Stimulated activated CD8-positive, alpha-beta memory T cell treated with anti-CD3 and anti-CD28 coated beads, Interleukin-15, amount 100 ng/mL, for 4 hours (primary cell): ENCODE data around the gene LARP6.
"Not testable (repeated sequence)": the region's sequence is repeated elsewhere in the genome, so short reads cannot be mapped to it uniquely, and the experiment has no call there.

Source experiments
- DNase-seq, 2 donors: peaks; one replicate each; pipeline ENCODE4 v3.0.0-alpha.2; 2020; ENCODE audit warnings: low read depth in 2 of 2

Gene LARP6

GRCh38 chr15:70830615-70831014 is 23.3 kb downstream of the LARP6 start:
- no peak for DNase-seq

- no peak for DNase-seq
Observed at GRCh38 chr15:70829371-70830166, 24.4 kb downstream of the LARP6 start.

GRCh38 chr15:70827721-70828120 is 26.2 kb downstream of the LARP6 start:
- DNase-seq: no peak

DNA sequence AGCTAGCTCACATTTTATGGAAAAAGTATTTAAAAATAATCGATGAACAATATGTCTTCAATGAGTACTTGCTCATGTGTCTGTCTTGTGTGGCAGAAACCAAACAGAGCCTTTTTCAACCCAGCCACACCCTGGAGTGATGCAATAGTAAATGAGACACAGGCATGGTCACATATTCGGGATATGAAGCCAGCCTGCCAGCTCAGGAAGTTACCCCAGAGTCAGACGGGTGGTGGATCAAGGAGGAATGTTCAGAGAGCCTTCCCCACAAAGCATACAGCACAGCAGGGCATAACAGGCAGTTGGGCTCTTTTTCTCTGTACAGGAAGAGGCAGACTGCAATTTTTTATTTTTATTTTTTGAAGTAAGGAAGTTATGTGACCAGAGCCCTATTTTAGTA is 27.3 kb downstream of the LARP6 start:
- no peak for DNase-seq

DNA sequence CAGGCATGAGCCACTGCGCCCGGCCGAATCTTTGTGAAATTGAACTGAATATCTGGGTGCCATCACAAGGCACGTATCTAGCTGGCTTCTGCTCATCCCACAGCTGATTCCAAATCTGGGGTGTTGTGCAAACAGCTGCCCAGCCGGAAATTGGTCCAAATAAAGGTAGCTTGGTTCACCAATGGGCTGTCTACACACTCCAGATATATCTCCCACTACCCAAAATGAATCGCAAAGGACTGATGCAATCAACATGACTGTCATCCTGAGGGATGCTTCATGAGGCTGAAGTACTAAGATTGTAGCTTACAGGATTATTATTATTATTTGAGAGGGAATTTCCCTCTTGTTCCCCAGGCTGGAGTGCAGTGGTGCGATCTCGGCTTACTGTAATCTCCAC is 28.1 kb downstream of the LARP6 start:
- DNase-seq: no peak

- no peak for DNase-seq
Observed at GRCh38 chr15:70823196-70823595, 30.8 kb downstream of the LARP6 start.

GRCh38 chr15:70820214-70820613 is 33.7 kb downstream of the LARP6 start:
- no peak for DNase-seq

DNA sequence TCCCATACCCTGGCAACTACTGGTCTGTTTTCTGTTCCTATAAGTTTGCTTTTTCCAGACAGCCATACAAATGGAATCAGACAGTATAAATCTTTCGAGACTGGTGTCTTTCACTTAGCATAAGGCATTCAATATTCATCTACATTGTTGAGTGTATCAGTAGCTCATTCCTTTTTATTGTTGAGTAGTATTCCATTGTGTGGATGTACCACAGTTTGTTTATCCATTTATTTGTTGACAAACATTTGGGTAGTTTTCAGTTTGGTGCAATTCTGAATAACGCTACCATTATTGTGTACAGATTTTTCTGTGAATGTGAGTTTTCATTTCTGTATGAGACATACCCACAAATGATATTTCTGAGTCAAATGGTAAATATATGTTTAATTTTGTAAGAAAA is 35.4 kb downstream of the LARP6 start:
- DNase-seq: no peak

DNA sequence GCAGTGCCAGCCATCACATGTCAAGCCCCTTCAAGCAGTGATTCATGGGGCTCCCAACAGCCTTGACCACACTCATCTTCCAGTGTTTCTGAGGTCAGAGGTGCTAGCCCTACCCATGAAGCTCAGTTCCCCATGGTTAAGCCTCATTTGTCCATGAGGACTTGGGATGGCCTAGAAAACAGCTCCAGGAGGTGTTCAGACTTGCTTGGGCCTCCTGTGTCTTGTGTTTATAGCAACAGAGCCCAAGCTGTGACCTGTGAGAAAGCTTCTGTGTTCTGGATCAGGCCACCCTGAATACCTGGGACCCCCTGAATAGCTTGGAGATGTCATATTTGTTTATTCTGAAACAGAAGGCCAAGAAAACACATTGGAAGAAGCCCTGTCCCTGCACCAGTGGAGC is 36.7 kb downstream of the LARP6 start:
- DNase-seq: no peak

GRCh38 chr15:70815604-70816003 is 38.4 kb downstream of the LARP6 start:
- no peak for DNase-seq

- not testable (repeated sequence) for DNase-seq
Observed at GRCh38 chr15:70815011-70815410, 38.9 kb downstream of the LARP6 start.

- DNase-seq: no peak
Observed at GRCh38 chr15:70812827-70813364, 41.1 kb downstream of the LARP6 start.

DNA sequence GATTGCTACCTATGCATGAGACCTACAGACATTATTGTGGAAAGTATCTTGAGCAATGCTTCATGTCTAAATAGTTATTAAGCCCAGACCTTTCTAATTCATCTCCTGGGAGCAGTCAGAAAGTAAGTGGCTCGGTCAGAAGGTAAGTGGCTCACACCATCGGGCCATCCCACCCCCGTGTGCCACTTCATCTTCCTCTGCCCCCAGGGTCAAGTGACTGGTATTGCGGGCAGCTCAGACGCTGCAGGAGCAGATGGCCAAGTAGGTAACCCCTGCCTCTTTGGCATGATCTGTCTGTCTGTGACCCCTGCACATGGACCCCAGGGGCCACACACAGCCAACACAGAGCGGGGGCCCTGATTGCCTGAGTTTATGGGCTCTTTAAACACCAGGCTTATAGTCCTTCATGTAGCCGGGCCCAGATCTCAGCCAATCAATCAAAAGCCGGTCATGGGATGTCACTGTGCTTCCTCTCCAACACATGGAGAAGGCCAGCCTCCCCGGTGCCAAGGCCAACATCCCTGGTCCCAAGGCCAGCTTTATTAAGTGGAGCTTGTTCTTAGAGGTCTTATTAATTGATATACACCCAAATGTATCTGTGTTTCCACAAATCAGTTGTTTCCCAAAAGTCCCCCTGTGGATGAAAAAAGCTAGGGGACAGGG is 42.9 kb downstream of the LARP6 start:
- no peak for DNase-seq

DNA sequence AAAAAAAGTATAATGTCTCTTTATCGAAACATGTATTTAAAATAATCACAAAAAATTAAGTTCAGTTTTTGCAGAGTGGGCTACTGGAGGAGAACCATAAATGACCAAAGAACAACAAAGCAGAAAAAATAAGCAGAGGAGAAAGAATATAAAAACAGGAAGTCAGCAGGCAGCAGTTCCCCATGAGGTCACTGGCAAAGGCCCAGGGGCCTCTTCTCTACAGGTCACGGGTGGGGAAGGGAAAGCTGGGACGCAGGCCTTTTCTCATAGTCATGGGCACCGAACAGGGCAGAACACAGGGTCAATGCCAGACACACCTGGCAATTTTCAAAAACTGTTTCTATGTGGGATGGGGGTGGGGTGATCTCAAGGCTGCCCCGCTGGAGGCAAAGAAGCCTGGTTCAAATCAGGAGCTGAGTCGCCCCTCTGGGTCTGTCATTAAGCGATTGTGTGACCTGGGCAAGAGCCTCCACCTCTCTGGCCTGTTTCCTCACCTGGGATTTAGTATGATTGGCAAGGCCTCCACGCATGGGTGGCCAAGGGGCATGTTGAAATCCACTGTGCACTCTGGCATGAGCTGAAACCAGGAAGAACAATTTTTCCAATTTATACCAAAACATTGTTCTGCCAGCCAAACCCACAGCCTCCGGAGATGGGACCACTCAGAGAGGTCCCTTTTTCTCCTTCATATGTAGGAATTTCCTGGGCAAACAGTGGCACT is 46.8 kb downstream of the LARP6 start:
- DNase-seq: no peak

DNA sequence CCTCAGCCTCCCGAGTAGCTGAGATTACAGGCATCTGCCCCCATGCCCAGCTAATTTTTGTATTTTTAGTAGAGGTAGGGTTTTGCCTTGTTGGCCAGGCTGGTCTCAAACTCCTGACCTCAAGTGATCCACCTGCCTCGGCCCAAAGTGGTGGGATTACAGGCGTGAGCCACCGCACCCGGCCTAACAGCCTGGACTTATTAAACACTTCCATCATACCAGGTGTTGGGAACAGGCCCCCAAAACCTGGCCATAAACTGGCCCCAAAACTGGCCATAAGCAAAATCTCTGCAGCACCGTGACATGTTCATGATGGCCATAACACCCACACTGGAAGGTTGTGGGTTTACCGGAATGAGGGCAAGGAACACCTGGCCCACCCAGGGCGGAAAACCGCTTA is 49.6 kb downstream of the LARP6 start:
- DNase-seq: not testable (repeated sequence)

- no peak for DNase-seq
Observed at GRCh38 chr15:70802629-70803028, 51.3 kb downstream of the LARP6 start.

- no peak for DNase-seq
Observed at GRCh38 chr15:70801109-70801508, 52.8 kb downstream of the LARP6 start.

GRCh38 chr15:70799667-70800450 is 54.1 kb downstream of the LARP6 start:
- no peak for DNase-seq

DNA sequence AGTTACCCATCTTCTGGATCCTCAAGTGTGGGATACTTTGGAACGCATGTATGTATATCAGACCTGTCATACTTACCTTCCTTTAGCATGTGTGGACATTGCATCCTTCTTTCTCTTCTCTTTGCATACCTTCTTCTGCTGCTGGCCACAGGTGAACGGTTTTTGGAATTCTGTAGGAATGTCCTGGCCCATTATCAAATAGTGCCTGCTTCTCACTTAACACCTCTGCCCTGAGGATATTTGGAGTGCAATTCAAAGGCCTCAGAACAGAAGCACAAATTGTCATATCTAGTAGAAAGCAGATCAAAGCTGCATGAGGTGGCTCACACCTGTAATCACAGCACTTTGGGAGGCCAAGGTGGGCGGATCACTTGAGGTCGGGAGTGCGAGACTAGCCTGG is 56.5 kb downstream of the LARP6 start:
- no peak for DNase-seq

GRCh38 chr15:70796516-70797310 is 57.2 kb downstream of the LARP6 start:
- no peak for DNase-seq

GRCh38 chr15:70795311-70795665 is 58.7 kb downstream of the LARP6 start:
- no peak for DNase-seq
